Measurements from ENCODE around the gene AFDN. TPM values are rescaled to one million over a fixed set of nuclear protein-coding genes. Genes with fewer than 3 reads are reported as not detected.

Gene AFDN
- total RNA-seq, 4 donors from 2014 or later, result 196 to 311 (median 224) TPM

GRCh38 chr6:167836721-167837120 is 10.0 kb downstream of the AFDN start:
- TF ChIP-seq CTCF (IDR thresholded peaks at IDR 0.05) (no peak), POLR2A (IDR thresholded peaks at IDR 0.05) (no peak)
- intact Hi-C loops (cut with DNase I), result no loop called here
- peaks cover 46 to 62% of the 10 kb centered on the region in 2 donors for H3K4me1 ChIP-seq

GRCh38 chr6:167838207-167838748 is 11.6 kb downstream of the AFDN start:
- Histone ChIP-seq H3K36me3 (no peaks in the 10 kb centered on the region), H3K4me3 (replicated peaks in 1 of 3) (no peak overlapping the region), H3K9me3 (no peaks in the 10 kb centered on the region), H3K4me1 (peaks cover 39 to 63% of the 10 kb centered on the region in 2 donors), H3K27ac (no peak overlapping the region), H3K27me3 (no peaks in the 10 kb centered on the region)
- 94 to 99% methylated on average over 6 of the region's 6 CpGs for WGBS, 2 donors
- TF ChIP-seq POLR2A (IDR thresholded peaks at IDR 0.05) (no peak), CTCF (IDR thresholded peaks at IDR 0.05) (no peak)
- intact Hi-C loops (cut with DNase I), result no loop called here
- no peak for DNase-seq

More at GRCh38 chr6:167836721-167837120, 10.0 kb downstream of the AFDN start:
- Histone ChIP-seq H3K36me3 (no peaks in the 10 kb centered on the region), H3K9me3 (no peaks in the 10 kb centered on the region), H3K4me3 (replicated peaks in 1 of 3) (no peak overlapping the region), H3K27ac (no peak overlapping the region), H3K27me3 (no peaks in the 10 kb centered on the region)
- no peak for DNase-seq
- WGBS, 2 donors, result 71 to 84% methylated on average over 3 of the region's 3 CpGs

- no peak overlapping the region for H3K27ac ChIP-seq
- H3K27me3 ChIP-seq, result no peaks in the 10 kb centered on the region
- H3K36me3 ChIP-seq, result no peaks in the 10 kb centered on the region
- WGBS, 2 donors, result 76% methylated on average over 3 of the region's 3 CpGs
- no peaks in the 10 kb centered on the region for H3K9me3 ChIP-seq
- no peak for DNase-seq
- H3K4me1 ChIP-seq, result peaks cover 35 to 61% of the 10 kb centered on the region in 2 donors
- H3K4me3 ChIP-seq (replicated peaks in 1 of 3), result no peak overlapping the region
- TF ChIP-seq CTCF (IDR thresholded peaks at IDR 0.05), result no peak
- no peak for TF ChIP-seq POLR2A (IDR thresholded peaks at IDR 0.05)
- intact Hi-C loops (cut with DNase I), result no loop called here
Observed at GRCh38 chr6:167839343-167839742, 12.6 kb downstream of the AFDN start.

GRCh38 chr6:167839755-167840154 is 13.0 kb downstream of the AFDN start:
- H3K4me3 ChIP-seq (replicated peaks in 1 of 3), result no peak overlapping the region
- H3K27me3 ChIP-seq, result no peaks in the 10 kb centered on the region
- no peak overlapping the region for H3K27ac ChIP-seq
- no peaks in the 10 kb centered on the region for H3K36me3 ChIP-seq
- no peaks in the 10 kb centered on the region for H3K9me3 ChIP-seq
- 74 to 87% methylated on average over 6 of the region's 6 CpGs for WGBS, 2 donors
- DNase-seq, result no peak
- intact Hi-C loops (cut with DNase I), result no loop called here
- no peak for TF ChIP-seq POLR2A (IDR thresholded peaks at IDR 0.05)
- TF ChIP-seq CTCF (IDR thresholded peaks at IDR 0.05), result no peak
- peaks cover 33 to 58% of the 10 kb centered on the region in 2 donors for H3K4me1 ChIP-seq

GRCh38 chr6:167840160-167840525 is 13.4 kb downstream of the AFDN start:
- Histone ChIP-seq H3K4me3 (replicated peaks in 1 of 3) (no peak overlapping the region), H3K27ac (no peak overlapping the region), H3K27me3 (no peaks in the 10 kb centered on the region), H3K36me3 (no peaks in the 10 kb centered on the region), H3K9me3 (no peaks in the 10 kb centered on the region), H3K4me1 (peaks cover 31 to 57% of the 10 kb centered on the region in 2 donors)
- DNase-seq, result no peak
- TF ChIP-seq POLR2A (IDR thresholded peaks at IDR 0.05), result no peak
- TF ChIP-seq CTCF (IDR thresholded peaks at IDR 0.05), result no peak
- intact Hi-C loops (cut with DNase I), result no loop called here
- WGBS, 2 donors, result 90 to 95% methylated on average over 4 of the region's 4 CpGs

All from thyroid gland (tissue), 4 donors.